GM10847 (cell line): ENCODE measurements around the gene PHOX2A.

Source experiments
- POLR2A ChIP-seq: IDR thresholded peaks from 2 replicates; pipeline ENCODE4 v1.6.1; 2011; ENCODE audit not compliant: insufficient read length; ENCODE audit errors: extremely low read depth

Gene PHOX2A

DNA sequence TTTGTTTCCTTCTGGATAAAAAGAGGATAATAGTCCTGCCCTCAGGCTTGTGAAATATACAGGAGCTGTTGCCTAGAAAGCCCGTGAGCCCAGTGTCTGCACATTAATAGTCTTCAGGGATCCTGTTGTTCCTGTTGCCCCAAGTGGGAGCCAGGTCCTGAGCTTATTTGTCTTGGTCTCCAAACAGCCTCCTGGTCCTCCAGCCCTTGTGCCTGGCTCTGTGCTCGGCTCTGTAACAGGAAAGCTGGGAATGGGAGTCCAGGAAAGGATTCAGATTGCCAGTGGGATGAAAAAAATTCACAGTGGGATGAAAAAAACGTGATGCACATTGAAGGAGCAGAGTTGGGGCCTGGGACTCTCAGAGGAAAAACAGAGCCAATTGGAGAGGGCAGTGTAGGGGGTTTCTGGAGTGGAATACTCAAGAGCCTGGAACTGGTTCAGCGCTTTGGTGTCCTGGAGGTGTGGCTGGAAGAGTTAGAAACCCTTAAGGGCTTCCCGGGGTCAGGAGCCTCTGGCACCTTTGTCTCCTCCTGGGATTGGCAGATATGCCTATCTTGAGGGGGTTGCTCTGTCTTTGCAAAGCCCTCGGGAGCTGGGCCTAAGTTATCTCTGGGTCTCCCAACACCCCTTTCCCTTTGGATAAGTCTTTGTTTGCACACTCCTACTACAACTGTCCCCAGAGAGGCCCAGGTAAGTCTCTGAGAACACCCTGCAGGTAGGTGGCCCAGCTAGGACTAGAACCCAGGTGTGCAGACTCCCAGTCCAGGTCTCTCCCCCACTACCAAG, 21.7 kb downstream of the PHOX2A start:
- no peak for TF ChIP-seq POLR2A

DNA sequence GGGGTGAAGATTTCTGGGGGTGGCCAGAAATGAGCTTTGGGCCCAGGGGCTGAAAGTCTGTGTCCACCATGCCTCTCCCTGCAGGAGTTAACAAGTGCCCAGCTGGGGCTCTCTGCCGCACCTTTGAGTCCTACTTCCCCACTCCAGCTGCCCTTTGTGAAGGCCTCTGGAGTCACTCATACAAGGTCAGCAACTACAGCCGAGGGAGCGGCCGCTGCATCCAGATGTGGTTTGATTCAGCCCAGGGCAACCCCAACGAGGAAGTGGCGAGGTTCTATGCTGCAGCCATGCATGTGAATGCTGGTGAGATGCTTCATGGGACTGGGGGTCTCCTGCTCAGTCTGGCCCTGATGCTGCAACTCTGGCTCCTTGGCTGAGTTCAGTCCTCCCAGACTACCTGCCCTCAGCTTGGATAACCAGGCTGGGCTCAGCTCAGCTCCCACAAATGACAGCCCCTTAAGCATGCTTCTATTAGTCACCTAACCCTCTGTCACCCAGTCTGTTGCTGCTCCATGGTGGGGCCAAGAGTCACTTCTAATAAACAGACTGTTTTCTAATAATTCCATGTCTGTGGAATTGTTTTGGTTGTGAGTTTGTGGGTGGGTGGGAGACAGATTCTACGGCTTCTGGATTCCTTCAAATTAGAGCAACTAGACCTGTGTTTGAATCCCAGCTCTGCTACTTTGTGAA, 22.4 kb downstream of the PHOX2A start:
- TF ChIP-seq POLR2A: no peak

GRCh38 chr11:72220696-72221363, 23.1 kb downstream of the PHOX2A start:
- TF ChIP-seq POLR2A: no peak

- TF ChIP-seq POLR2A: no peak
Measured at GRCh38 chr11:72218251-72218745, 25.7 kb downstream of the PHOX2A start.

GRCh38 chr11:72217841-72218240, 26.1 kb downstream of the PHOX2A start:
- no peak for TF ChIP-seq POLR2A

DNA sequence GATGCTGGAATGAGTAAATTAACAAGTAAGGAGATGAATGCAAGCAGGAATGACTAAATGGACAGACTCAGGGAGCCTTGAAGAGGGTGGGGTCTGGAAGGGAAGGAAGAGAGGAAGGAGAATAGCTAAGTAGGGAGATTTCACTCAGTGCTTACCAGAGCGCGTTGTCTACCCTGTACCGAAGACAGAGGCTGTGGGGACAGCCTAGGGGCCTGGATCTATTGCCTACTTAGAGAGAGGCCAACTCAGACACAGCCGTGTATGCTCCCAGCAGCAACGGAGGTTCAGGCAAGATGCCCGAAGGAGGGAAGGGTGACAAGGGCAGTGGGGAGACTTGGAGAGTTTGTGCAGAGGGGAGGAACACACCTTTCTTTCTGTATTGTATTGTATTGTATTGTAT, 27.3 kb downstream of the PHOX2A start, which contains the start of gene FOLR2:
TSS of gene FOLR2 (plus strand) at position 157 of the 400 bp plus-strand sequence. CDS start 1,791 bp downstream, outside the sequence.
- TF ChIP-seq POLR2A: no peak

- no peak for TF ChIP-seq POLR2A
Measured at GRCh38 chr11:72209101-72209500, 34.9 kb downstream of the PHOX2A start.

GRCh38 chr11:72208281-72208680, 35.7 kb downstream of the PHOX2A start:
- no peak for TF ChIP-seq POLR2A

GRCh38 chr11:72204886-72205285, 39.1 kb downstream of the PHOX2A start:
- TF ChIP-seq POLR2A: no peak

- no peak for TF ChIP-seq POLR2A
Measured at GRCh38 chr11:72203163-72203562, 40.8 kb downstream of the PHOX2A start.

DNA sequence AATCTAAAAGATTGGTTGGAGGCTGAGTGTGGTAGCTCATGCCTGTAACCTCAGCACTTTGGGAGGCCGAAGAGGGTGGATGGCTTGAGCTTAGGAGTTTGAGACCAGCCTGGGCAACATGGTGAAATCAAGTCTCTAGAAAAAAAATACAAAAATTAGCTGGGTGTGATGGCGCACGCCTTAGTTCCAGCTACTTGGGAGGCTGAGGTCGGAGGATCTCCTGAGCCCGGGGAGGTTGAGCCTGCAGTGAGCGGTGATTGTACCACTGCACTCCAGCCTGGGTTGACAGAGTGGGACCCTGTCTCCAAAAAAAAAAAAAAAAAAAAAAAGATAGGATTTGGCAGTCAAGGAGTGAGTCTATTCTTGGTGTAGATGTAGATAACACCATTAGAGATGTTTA, 41.4 kb downstream of the PHOX2A start:
- TF ChIP-seq POLR2A: no peak

DNA sequence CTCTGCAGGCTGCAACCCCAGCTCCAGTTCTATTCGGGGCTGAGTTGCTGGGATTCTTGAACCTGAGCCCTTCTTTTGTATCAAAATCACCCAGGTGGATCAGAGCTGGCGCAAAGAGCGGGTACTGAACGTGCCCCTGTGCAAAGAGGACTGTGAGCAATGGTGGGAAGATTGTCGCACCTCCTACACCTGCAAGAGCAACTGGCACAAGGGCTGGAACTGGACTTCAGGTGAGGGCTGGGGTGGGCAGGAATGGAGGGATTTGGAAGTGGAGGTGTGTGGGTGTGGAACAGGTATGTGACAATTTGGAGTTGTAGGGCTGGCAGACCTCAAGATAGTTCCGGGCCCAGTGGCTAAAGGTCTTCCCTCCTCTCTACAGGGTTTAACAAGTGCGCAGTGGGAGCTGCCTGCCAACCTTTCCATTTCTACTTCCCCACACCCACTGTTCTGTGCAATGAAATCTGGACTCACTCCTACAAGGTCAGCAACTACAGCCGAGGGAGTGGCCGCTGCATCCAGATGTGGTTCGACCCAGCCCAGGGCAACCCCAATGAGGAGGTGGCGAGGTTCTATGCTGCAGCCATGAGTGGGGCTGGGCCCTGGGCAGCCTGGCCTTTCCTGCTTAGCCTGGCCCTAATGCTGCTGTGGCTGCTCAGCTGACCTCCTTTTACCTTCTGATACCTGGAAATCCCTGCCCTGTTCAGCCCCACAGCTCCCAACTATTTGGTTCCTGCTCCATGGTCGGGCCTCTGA, 48.3 kb downstream of the PHOX2A start:
- TF ChIP-seq POLR2A: no peak

- TF ChIP-seq POLR2A: no peak
Measured at GRCh38 chr11:72191961-72192381, 52.0 kb downstream of the PHOX2A start, which contains the start of gene FOLR1. Gene FOLR1, plus strand, starts transcription at chr11:72192140. Its CDS starts 34 bp downstream, at chr11:72192174.

DNA sequence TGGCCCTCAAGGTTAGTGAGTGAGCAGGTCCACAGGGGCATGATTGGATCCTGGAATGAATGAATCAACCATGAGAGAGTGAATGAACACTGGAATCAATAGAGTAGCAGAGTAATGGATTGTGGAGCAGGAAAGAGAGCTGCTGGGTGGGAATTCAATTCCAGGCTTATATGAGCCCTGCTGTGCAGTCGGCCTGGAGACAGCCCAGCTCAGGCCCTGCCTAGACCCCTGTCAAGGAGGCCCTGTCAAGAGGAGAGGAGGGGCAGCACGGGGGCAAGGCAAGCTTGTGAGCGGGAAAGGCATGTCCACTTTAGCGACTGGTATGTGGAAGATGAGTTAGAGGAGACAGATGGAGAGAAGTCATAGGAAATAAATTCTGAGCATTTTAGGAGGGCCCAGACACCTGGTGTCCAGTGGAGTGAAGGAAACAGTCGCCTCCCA, 53.3 kb downstream of the PHOX2A start:
- no peak for TF ChIP-seq POLR2A

GRCh38 chr11:72189455-72190250, 54.3 kb downstream of the PHOX2A start:
- no peak for TF ChIP-seq POLR2A
